Measurements from ENCODE around the gene DNAJC30.

DNAJC30 gene

GRCh38 chr7:73707045-73707631 is 23.9 kb upstream of the DNAJC30 start:
- DNase-seq: peak; percentile 25 to 34

GRCh38 chr7:73706126-73707044 is 23.1 kb upstream of the DNAJC30 start:
- no peak for DNase-seq

GRCh38 chr7:73705551-73705920 is 22.3 kb upstream of the DNAJC30 start:
- no peak for DNase-seq

DNA sequence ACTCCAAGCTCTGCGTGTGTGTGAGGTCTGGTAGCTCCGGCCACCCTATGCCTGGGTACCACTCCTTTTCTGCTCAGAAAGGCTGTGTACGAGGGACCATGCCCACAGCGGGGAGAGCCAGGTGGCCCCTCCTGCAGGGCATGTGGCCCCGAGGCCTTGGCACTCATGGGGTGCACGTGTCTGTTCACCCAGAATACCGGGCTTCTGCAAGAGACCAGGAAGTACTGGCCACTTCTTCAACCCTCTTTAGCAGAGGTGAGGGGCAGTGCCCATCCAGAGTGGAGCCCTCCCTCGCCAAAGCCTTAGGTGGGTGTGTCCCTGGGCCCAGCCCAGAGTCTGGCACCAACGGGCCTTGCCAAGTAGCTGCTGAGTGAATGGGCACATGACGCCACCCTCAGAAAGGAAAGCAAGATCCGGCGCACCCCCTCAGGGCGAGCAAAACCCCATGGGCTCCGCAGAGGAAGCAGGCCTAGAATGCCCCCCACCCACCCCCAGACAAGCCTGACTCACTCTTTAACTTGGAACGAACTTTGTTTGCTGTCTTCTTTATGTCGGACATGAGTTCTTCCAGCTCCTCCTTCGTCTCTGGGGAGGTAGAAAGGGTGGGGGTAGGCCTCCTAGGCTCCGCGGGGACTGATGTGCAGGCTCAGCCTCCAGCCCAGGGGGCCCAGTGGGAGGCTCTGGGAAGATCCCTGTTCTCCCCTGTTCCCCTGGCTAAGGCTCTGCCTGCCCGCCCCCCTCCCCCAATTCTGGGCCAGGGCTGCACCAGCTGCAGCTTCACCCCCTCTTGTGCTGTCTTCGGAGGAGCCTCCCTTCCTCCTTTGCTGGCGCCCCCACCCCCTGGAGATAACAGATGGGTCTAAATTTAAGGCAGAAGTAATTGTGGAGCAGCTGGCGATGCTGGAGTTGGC is 21.6 kb upstream of the DNAJC30 start:
- no peak for DNase-seq

GRCh38 chr7:73703757-73704639 is 20.7 kb upstream of the DNAJC30 start:
- peak; percentile 27 to 37 for DNase-seq

DNA sequence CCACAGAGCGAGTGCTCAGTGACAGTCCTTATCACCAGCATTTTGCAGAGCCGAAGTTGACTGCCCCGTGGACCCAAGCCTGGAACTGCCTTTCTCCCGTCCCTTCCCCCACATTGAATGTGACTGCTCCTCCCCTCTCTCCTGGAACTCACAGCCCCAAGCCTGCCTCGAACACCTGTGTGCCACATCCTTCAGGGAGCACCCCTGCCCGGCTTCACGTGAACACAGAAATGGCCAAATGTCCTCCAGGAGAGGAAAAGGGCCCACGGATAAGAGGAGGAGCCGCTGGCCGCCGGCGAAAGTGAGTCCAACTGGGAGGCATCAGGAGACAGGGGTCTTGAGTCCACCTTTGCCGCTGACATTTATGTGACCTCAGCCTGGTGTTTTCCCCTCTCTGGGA is 20.0 kb upstream of the DNAJC30 start:
- no peak for DNase-seq

- no peak for DNase-seq
Observed at GRCh38 chr7:73702665-73703064, 19.4 kb upstream of the DNAJC30 start.

DNA sequence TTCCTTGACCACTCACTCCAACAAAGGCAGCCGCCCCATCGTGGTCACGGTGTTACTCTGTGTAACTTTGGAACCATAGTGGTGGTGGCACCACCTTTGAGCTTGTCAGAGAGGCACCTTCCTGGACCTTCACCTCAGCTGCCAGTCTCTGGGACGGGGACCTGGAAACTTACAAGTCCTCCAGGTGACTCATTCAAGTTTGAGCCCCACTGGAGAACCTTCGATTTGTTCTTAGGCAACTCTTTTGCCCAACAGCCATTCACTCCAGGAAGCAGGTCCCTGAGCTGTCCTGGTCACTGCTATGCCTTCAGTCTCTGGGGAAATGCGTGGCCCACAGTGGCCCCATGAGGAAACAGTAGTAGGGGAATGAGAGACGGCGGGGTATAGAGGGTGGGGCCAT is 19.0 kb upstream of the DNAJC30 start:
- DNase-seq: no peak

DNA sequence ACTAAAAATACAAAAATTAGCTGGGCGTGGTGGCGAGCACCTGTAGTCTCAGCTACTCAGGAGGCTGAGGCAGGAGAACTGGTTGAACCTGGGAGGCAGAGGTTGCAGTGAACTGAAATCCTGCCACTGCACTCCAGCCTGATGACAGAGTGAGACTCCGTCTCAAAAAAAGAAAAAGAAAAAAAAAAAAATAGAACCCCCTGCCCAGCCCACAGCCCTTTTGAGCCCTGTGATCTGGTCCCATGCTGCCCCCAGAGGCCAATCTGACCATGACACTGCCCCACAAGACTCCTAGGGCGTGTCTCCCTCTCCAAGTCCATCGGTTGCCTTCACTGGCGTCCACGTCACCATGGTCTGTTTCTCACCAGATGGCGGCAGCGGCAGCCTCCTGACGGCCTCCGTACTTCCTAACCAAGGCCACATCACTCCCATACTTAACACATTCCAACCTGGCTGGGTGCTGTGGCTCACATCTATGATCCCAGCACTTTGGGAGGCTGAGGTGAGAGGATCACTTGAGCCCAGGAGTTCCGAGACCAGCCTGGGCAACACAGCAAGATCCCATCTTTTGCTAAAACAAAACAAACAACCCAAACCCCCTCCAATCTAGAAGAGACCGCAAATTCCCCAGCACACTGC is 18.2 kb upstream of the DNAJC30 start:
- DNase-seq: peak; percentile 20 to 41

- DNase-seq: no peak
Observed at GRCh38 chr7:73700581-73701134, 17.4 kb upstream of the DNAJC30 start.

- no peak for DNase-seq
Observed at GRCh38 chr7:73700069-73700423, 16.8 kb upstream of the DNAJC30 start.

DNA sequence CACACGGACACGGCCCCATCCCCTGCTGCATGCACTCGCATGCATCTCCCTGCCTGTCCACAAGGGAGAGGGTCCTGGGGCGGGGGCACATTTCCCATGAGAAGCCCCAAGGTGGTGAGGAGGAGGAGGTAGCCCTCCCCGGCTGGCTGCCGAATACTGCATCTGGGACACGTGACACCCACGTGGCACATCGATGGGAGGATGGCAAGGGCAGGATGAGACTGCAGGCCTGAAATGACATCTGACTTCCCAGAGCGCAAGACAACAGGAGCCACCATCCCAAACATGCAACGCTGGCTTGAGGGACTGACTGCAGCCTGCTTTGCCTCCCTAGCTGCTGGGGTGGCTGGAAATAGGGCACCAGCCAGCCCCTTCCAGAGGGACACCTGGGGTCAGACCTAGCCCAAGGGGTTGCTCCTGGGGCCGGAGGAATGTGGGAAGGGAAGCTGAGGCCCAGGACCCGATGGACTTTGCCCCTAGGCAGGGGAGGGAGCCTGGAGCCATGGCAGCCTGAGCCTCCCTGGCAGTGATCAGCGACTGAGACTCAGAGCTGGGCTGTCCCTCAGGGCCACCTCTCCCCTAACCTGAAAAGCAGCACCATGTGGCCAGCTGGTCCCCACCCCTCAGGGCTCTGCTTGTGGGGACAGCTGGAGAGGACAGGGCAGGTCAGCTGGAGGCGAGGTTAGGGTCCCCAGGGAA is 16.3 kb upstream of the DNAJC30 start:
- no peak for DNase-seq

GRCh38 chr7:73698410-73698809 is 15.2 kb upstream of the DNAJC30 start:
- DNase-seq: no peak

DNA sequence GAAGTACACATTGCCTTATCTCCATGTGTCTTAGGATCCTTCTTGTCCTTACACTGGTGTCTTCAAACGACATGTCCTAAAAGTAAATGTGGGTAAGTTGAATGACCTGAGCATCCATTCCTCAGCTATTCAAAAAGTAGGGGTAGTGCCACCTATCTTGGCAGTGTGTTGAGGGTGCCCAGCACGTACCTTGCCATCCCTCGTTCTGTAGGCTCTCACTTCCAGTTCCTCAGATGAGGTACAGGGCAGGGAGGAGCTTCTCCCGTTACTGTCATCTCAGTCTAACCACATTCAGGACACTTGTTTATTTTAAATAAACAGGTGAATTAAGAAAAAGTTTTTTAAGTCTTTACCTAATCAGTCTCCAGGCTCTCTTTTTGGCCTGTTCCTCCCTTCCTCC is 13.1 kb upstream of the DNAJC30 start:
- no peak for DNase-seq

GRCh38 chr7:73690646-73691045 is 7.4 kb upstream of the DNAJC30 start:
- DNase-seq: no peak

DNA sequence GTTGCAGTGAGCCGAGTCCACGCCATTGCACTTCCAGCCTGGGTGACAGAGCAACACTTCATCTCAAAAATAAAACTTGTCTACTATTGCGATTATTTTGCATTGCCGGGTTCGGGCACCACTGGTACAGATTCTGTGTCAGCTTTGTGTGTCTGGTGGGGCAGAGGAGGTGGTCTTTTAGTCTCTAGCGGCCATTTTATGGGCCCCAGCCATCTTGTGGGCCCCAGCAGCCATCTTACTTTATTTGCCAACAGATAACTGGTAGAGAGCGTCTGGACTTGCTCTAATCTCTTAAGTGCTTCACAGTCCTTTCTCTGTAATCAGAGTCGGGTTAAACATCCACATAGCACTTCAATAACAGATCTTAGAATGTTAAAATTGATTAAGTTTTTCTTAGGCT is 5.0 kb upstream of the DNAJC30 start:
- DNase-seq: no peak

DNA sequence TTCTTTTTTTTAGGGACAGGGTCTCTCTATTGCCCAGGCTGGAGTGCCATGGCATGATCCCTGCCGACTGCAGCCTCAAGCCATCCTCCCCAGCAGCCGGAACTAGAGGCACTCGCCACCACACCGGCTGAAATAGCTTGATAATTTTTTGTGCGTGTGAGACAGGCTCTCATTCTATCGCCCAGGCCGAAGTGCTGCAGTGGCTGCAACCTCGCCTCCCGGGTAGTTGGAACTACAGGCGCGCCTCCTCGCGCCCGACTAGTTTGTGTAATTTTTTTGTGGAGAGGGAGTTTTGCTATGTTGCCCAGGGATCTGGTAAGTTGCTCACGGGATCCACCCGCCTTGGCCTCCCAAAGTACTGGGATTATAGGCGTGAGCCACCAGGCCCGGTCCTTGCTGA is 2.1 kb upstream of the DNAJC30 start:
- no peak for DNase-seq

DNA sequence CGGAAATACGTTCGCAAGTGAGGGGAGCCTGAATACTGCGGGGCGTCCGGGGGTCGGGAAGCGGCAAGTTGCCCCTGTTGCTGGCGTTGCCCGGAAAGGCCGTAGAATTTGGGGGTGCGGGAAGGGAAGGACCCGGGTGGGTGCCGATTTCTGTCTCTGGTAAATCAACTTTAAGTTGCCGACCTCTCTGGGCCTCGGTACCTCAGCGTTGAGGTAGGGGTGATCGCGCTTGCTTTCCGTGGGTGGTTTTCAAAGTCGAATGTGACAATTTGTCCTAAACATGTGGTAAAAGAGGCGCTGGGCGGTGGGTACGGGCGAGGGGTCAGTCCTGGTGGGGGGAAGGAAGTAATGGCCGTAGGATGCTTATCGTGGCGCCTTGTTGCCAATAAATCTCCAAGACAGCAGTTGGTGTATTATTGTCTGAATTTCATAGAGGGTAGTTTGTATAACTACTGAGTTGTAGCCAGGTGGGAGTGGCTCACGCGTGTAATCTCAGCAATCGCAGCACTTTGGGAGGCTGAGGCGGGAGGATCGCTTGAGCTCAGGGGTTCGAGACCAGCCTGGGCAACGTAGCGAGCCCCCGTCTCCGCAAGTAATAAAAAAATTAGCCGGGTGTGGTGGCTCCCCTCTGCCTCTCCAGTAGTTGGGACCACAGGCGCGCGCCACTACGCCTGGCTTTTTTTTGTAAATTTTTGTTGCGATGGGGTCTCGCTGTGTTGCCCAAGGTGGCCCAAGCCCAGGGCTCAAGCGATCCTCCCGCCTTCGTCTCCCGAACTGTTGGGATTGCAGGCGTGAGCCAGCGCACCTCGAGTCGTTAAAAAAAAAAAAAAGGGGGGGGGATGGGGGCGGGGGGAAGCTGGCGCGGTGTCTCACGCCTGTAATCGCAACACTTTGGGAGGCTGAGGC is 788 bp upstream of the DNAJC30 start:
- DNase-seq: no peak

- DNase-seq: no peak
Observed at GRCh38 chr7:73682745-73683055, 553 bp downstream of the DNAJC30 start.

DNA sequence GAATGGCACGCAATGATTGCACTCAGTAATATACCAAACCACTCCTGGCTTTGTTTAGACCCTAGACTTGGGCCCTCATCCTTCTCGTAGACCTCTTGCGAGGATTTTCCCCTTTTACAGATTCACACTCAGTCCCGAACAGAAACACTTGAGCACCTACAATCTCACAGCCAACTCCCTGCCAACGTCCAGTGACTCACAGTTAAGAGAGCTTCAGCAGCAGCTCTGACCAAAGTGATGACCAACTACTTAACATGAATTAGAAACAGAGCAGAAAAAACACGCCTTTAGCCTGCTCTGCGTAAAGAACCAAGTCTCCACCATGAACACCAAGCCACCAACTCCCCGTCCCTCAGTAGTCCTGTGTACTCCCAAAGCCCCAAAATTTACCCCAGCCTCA is 2.2 kb downstream of the DNAJC30 start:
- DNase-seq: no peak
